GM18951 (cell line): Measurements from ENCODE around the gene TSHZ2.
"Not testable (repeated sequence)": the region's sequence is repeated elsewhere in the genome, so short reads cannot be mapped to it uniquely, and the experiment has no call there.

Experiments
- POLR2A ChIP-seq: IDR thresholded peaks from 4 replicates; pipeline ENCODE4 v1.6.1; 2011; ENCODE audit warnings: mild to moderate bottlenecking; ENCODE audit not compliant: insufficient read length, insufficient read depth; ENCODE audit errors: extremely low read depth
- in situ Hi-C: fragments of 300-500 bp; cut with MboI; formaldehyde crosslinking; loops from one replicate; pipeline ENCODE4 v1.12.0; 2022; ENCODE audit warnings: low sequenced_read_pairs, mixed read lengths, inconsistent platforms; ENCODE audit not compliant: unreplicated experiment

The TSHZ2 gene

DNA sequence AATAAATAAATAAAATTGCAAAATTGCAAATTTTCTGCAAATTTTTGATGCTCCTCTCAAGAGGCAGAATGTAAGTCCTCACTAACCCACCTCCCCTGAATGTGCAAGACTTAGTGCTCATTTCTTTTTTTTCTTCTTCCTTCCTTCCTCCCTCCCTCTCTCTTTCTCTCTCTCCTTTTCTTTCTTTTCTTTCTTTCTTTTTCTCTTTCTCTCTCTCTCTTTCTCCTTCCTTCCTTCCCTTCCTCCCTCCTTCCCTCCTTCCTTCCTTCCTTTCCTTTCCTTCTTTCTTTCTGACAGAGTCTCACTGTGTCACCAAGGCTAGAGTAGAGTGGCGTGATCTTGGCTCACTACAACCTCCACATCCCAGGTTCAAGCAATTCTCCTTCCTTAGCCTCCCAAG lies 561.3 kb downstream of the TSHZ2 start:
- TF ChIP-seq POLR2A: no peak
- in situ Hi-C loops: no loop called here

DNA sequence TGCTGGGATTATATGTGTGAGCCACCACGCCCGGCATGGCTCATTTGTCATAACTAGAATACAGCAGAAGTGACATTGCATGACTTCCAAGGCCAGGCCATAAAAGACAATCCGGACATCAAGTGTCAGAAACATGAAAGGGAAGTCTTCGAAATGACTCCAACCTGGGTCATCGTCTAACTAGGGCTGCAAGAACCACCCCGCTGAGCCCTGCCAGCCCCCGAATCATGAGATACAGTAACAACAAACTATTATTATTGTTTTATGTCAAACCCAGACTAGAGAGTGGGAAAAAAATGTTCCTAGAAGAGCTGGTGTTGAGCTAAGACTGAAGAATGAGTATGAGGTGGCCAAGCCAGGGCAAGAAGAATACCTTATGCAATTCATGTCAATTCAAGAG lies 561.9 kb downstream of the TSHZ2 start:
- in situ Hi-C loops: no loop called here

DNA sequence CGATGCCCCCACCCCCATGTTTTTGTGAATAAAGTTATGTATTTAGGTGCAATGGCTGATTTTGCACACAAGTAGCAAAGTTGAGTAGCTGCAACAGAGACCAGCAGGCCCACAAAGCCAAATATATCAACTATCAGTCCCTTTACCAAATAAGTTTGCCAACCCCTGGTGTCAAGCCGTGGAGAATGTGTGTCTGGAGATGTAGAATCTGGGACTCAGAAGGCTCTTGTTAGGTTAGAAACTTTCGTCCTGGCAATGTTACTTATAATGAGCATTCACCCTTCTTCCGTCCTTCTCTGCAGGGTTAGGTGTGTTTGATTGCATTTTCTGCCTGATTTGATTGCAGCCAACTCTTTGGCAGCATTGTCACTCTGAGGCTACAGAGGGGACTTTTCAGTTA lies 563.7 kb downstream of the TSHZ2 start:
- TF ChIP-seq POLR2A: no peak
- in situ Hi-C loops: no loop called here

More for the DNA sequence above, 561.9 kb downstream of the TSHZ2 start:
- TF ChIP-seq POLR2A: no peak

DNA sequence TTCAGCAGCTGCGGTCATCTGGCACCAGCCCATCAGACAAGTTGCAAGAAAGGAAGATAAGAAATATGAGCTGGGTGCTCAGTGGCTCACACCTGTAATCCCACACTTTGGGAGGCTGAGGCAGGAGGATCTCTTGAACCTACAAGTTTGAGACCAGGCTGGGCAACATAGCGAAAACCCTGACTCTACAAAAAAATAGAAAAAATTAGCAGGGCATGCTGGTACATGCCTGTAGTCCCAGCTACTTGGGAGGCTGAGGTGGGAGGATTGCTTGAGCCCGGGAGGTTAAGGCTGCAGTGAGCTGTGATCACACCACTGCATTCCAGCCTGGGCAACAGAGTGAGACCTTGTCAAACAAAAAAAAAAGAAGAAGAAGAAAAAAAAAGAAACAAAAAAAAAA lies 564.2 kb downstream of the TSHZ2 start:
- in situ Hi-C loops: not testable (repeated sequence)

DNA sequence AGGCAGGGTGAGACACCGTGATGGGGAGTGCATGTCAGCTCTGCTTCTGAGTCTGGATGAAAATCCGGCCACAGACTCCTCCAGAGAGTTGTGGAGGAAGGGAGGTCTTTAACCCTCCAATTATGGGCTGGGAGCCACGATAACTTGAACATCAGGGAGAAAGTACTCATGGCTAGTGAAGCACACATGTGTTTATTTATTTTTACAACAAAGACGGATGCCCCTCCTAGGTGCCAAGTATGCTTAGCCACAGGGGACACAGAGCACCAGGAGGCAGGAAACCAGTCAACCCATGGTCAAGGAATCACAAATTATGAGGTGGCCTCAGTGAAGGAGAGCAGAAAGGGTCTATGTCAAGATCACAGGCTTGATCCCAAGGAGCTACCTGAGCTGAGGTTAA lies 567.4 kb downstream of the TSHZ2 start:
- in situ Hi-C loops: no loop called here
- no peak for TF ChIP-seq POLR2A
